ENCODE results near the gene CR1L.
"Not testable (repeated sequence)": the region's sequence is repeated elsewhere in the genome, so short reads cannot be mapped to it uniquely, and the experiment has no call there.

Gene CR1L

GRCh38 chr1:207658408-207658807 is 13.5 kb downstream of the CR1L start:
- H3K9me3 Mint-ChIP-seq = no peaks in the 10 kb centered on the region
- no peaks in the 10 kb centered on the region for H3K4me1 Mint-ChIP-seq (ENCODE audit: low read depth)
- peaks cover 5% of the 10 kb centered on the region for H3K27me3 Mint-ChIP-seq
- no peak overlapping the region for H3K27ac Mint-ChIP-seq
- no peak overlapping the region for H3K4me3 Mint-ChIP-seq
- H3K36me3 Mint-ChIP-seq (ENCODE audit: low read depth) = no peaks in the 10 kb centered on the region

- H3K9me3 Mint-ChIP-seq = no peaks in the 10 kb centered on the region
- no peak overlapping the region for H3K4me3 Mint-ChIP-seq
- no peaks in the 10 kb centered on the region for H3K4me1 Mint-ChIP-seq (ENCODE audit: low read depth)
- no peak overlapping the region for H3K27ac Mint-ChIP-seq
- no peaks in the 10 kb centered on the region for H3K36me3 Mint-ChIP-seq (ENCODE audit: low read depth)
- peaks cover 8% of the 10 kb centered on the region for H3K27me3 Mint-ChIP-seq
Measured at GRCh38 chr1:207658904-207659485, 14.1 kb downstream of the CR1L start.

GRCh38 chr1:207659545-207660153 is 14.7 kb downstream of the CR1L start:
- Mint-ChIP-seq H3K27me3 (peaks cover 13% of the 10 kb centered on the region), H3K4me1 (ENCODE audit: low read depth) (no peaks in the 10 kb centered on the region), H3K4me3 (no peak overlapping the region), H3K36me3 (ENCODE audit: low read depth) (no peaks in the 10 kb centered on the region), H3K27ac (no peak overlapping the region), H3K9me3 (no peaks in the 10 kb centered on the region)

GRCh38 chr1:207661420-207661819 is 16.5 kb downstream of the CR1L start:
- H3K4me3 Mint-ChIP-seq; H3K27ac Mint-ChIP-seq; H3K4me1 Mint-ChIP-seq (ENCODE audit: low read depth); H3K9me3 Mint-ChIP-seq; H3K36me3 Mint-ChIP-seq (ENCODE audit: low read depth): not testable (repeated sequence)
- peaks cover 25% of the 10 kb centered on the region for H3K27me3 Mint-ChIP-seq

- Mint-ChIP-seq H3K9me3 (no peaks in the 10 kb centered on the region), H3K27me3 (peaks cover 65% of the 10 kb centered on the region), H3K36me3 (ENCODE audit: low read depth) (no peaks in the 10 kb centered on the region), H3K27ac (no peak overlapping the region), H3K4me3 (no peak overlapping the region), H3K4me1 (ENCODE audit: low read depth) (peaks cover 3% of the 10 kb centered on the region)
Measured at GRCh38 chr1:207666342-207666741, 21.4 kb downstream of the CR1L start.

GRCh38 chr1:207669528-207670009 is 24.6 kb downstream of the CR1L start:
- Mint-ChIP-seq H3K4me3 (no peak overlapping the region), H3K36me3 (ENCODE audit: low read depth) (no peaks in the 10 kb centered on the region), H3K27ac (no peak overlapping the region), H3K4me1 (ENCODE audit: low read depth) (peaks cover 3% of the 10 kb centered on the region), H3K27me3 (peaks cover 78% of the 10 kb centered on the region), H3K9me3 (no peaks in the 10 kb centered on the region)

GRCh38 chr1:207670192-207670591 is 25.3 kb downstream of the CR1L start:
- no peaks in the 10 kb centered on the region for H3K36me3 Mint-ChIP-seq (ENCODE audit: low read depth)
- peaks cover 76% of the 10 kb centered on the region for H3K27me3 Mint-ChIP-seq
- H3K9me3 Mint-ChIP-seq = no peaks in the 10 kb centered on the region
- peaks cover 3% of the 10 kb centered on the region for H3K4me1 Mint-ChIP-seq (ENCODE audit: low read depth)
- no peak overlapping the region for H3K27ac Mint-ChIP-seq
- no peak overlapping the region for H3K4me3 Mint-ChIP-seq

GRCh38 chr1:207670997-207671396 is 26.1 kb downstream of the CR1L start:
- Mint-ChIP-seq H3K4me3 (no peak overlapping the region), H3K4me1 (ENCODE audit: low read depth) (peaks cover 3% of the 10 kb centered on the region), H3K27ac (no peak overlapping the region), H3K36me3 (ENCODE audit: low read depth) (no peaks in the 10 kb centered on the region), H3K27me3 (peaks cover 73% of the 10 kb centered on the region), H3K9me3 (no peaks in the 10 kb centered on the region)

GRCh38 chr1:207672522-207673130 is 27.7 kb downstream of the CR1L start:
- H3K9me3 Mint-ChIP-seq = no peaks in the 10 kb centered on the region
- H3K4me1 Mint-ChIP-seq (ENCODE audit: low read depth) = peaks cover 3% of the 10 kb centered on the region
- H3K36me3 Mint-ChIP-seq (ENCODE audit: low read depth) = no peaks in the 10 kb centered on the region
- H3K4me3 Mint-ChIP-seq = no peak overlapping the region
- H3K27ac Mint-ChIP-seq = no peak overlapping the region
- peaks cover 59% of the 10 kb centered on the region for H3K27me3 Mint-ChIP-seq

- peaks cover 3% of the 10 kb centered on the region for H3K4me1 Mint-ChIP-seq (ENCODE audit: low read depth)
- H3K4me3 Mint-ChIP-seq = no peak overlapping the region
- H3K27me3 Mint-ChIP-seq = peaks cover 54% of the 10 kb centered on the region
- H3K36me3 Mint-ChIP-seq (ENCODE audit: low read depth) = no peaks in the 10 kb centered on the region
- H3K9me3 Mint-ChIP-seq = no peaks in the 10 kb centered on the region
- H3K27ac Mint-ChIP-seq = no peak overlapping the region
Measured at GRCh38 chr1:207673399-207673798, 28.5 kb downstream of the CR1L start.

GRCh38 chr1:207676153-207676552 is 31.2 kb downstream of the CR1L start:
- Mint-ChIP-seq H3K27ac (no peak overlapping the region), H3K36me3 (ENCODE audit: low read depth) (no peaks in the 10 kb centered on the region), H3K4me3 (no peak overlapping the region), H3K27me3 (peaks cover 36% of the 10 kb centered on the region), H3K4me1 (ENCODE audit: low read depth) (no peaks in the 10 kb centered on the region), H3K9me3 (no peaks in the 10 kb centered on the region)

- H3K9me3 Mint-ChIP-seq; H3K27ac Mint-ChIP-seq; H3K4me1 Mint-ChIP-seq (ENCODE audit: low read depth); H3K36me3 Mint-ChIP-seq (ENCODE audit: low read depth); H3K4me3 Mint-ChIP-seq: not testable (repeated sequence)
- H3K27me3 Mint-ChIP-seq = peaks cover 12% of the 10 kb centered on the region
Measured at GRCh38 chr1:207680590-207681388, 35.9 kb downstream of the CR1L start.

- H3K9me3 Mint-ChIP-seq; H3K4me1 Mint-ChIP-seq (ENCODE audit: low read depth); H3K4me3 Mint-ChIP-seq; H3K27ac Mint-ChIP-seq; H3K27me3 Mint-ChIP-seq; H3K36me3 Mint-ChIP-seq (ENCODE audit: low read depth): not testable (repeated sequence)
Measured at GRCh38 chr1:207682872-207683434, 38.0 kb downstream of the CR1L start.

GRCh38 chr1:207690551-207690950 is 45.6 kb downstream of the CR1L start:
- H3K4me1 Mint-ChIP-seq (ENCODE audit: low read depth); H3K27ac Mint-ChIP-seq; H3K36me3 Mint-ChIP-seq (ENCODE audit: low read depth); H3K9me3 Mint-ChIP-seq; H3K4me3 Mint-ChIP-seq; H3K27me3 Mint-ChIP-seq: not testable (repeated sequence)

GRCh38 chr1:207691010-207691409 is 46.1 kb downstream of the CR1L start:
- no peak overlapping the region for H3K4me3 Mint-ChIP-seq
- no peaks in the 10 kb centered on the region for H3K36me3 Mint-ChIP-seq (ENCODE audit: low read depth)
- peaks cover 6% of the 10 kb centered on the region for H3K27me3 Mint-ChIP-seq
- no peaks in the 10 kb centered on the region for H3K9me3 Mint-ChIP-seq
- H3K27ac Mint-ChIP-seq = no peak overlapping the region
- H3K4me1 Mint-ChIP-seq (ENCODE audit: low read depth) = no peaks in the 10 kb centered on the region
